PC-9 (cell line): Measurements from ENCODE around the gene SMPD3. TPM values are rescaled to one million over a fixed set of nuclear protein-coding genes. Genes with fewer than 3 reads are reported as not detected.

ENCODE experiments used
- BruUV-seq: library from RNA; stranded (reverse); fragments of 400-500 nt; replicated peaks from 2 replicates; lab custom pipeline; 2021; lab: Mats Ljungman, UMichigan
- CTCF ChIA-PET: fragments of 300-600 bp; sonication (Branson Sonifier 250); formaldehyde crosslinking; loops from one replicate; lab custom pipeline; 2022; ENCODE audit warnings: antibody characterized with exemption; lab: Charles Lee
- POLR2A ChIA-PET: fragments of 300-600 bp; sonication (Branson Sonifier 250); formaldehyde crosslinking; loops from one replicate; lab custom pipeline; 2022; ENCODE audit warnings: antibody characterized with exemption; ENCODE audit not compliant: unreplicated experiment; lab: Charles Lee
- DNase-seq, 2 experiments: peaks; one replicate each; pipeline versions ENCODE4 v3.0.0 to v3.0.0-alpha.2; 2015 to 2022; ENCODE audit warnings: mixed read lengths in 1 of 2
- H2AFZ ChIP-seq: fragments of 200-600 bp; sonication (generic); 2 replicates; pipeline ENCODE4 v1.8.1; 2017; ENCODE audit warnings: antibody characterized with exemption
- H3F3A ChIP-seq: fragments of 200-600 bp; sonication (generic); 2 replicates; pipeline ENCODE4 v1.8.1; 2017; ENCODE audit warnings: antibody characterized with exemption, mild to moderate bottlenecking, low read depth; ENCODE audit not compliant: insufficient read depth
- H3K27ac ChIP-seq: fragments of 200-600 bp; sonication (generic); 2 replicates; pipeline ENCODE4 v1.6.1; 2016; ENCODE audit warnings: mixed run types
- H3K27me3 ChIP-seq: fragments of 200-600 bp; sonication (generic); 2 replicates; pipeline ENCODE4 v1.6.1; 2016; ENCODE audit warnings: low read depth, mixed run types; ENCODE audit not compliant: insufficient read depth
- H3K36me3 ChIP-seq: fragments of 200-600 bp; sonication (generic); 2 replicates; pipeline ENCODE4 v1.6.1; 2016; ENCODE audit warnings: low read depth, mixed run types
- H3K4me1 ChIP-seq: fragments of 200-600 bp; sonication (generic); replicated peaks from 2 replicates; pipeline ENCODE4 v1.6.1; 2016; ENCODE audit warnings: mixed run types; ENCODE audit not compliant: insufficient read depth
- H3K4me2 ChIP-seq: fragments of 200-600 bp; sonication (generic); 2 replicates; pipeline ENCODE4 v1.6.1; 2017; ENCODE audit warnings: mixed run types
- H3K4me3 ChIP-seq: fragments of 200-600 bp; sonication (generic); 2 replicates; pipeline ENCODE4 v1.6.1; 2016; ENCODE audit warnings: mixed run types
- H3K79me2 ChIP-seq: fragments of 200-600 bp; sonication (generic); 2 replicates; pipeline ENCODE4 v1.6.1; 2017; ENCODE audit warnings: low read depth, mixed run types
- H3K9me2 ChIP-seq: fragments of 200-600 bp; sonication (generic); 2 replicates; pipeline ENCODE4 v1.8.1; 2017; ENCODE audit warnings: mild to moderate bottlenecking; ENCODE audit not compliant: insufficient read depth
- H3K9me3 ChIP-seq: fragments of 200-600 bp; sonication (generic); 2 replicates; pipeline ENCODE4 v1.8.1; 2016; ENCODE audit warnings: low read depth; ENCODE audit not compliant: insufficient read depth
- H4K20me1 ChIP-seq: fragments of 200-600 bp; sonication (generic); 2 replicates; pipeline ENCODE4 v1.8.1; 2017; ENCODE audit not compliant: insufficient read depth
- CTCF ChIP-seq: fragments of 200-600 bp; sonication (generic); conservative IDR thresholded peaks from 2 replicates; pipeline ENCODE4 v1.6.1; 2017; ENCODE audit warnings: mixed run types, antibody characterized with exemption, mild to moderate bottlenecking, moderate library complexity
- EZH2 ChIP-seq: fragments of 200-600 bp; sonication (generic); IDR thresholded peaks from 2 replicates; pipeline ENCODE4 v1.8.0; 2017; ENCODE audit warnings: antibody characterized with exemption, low read depth
- intact Hi-C: fragments of 100-400 bp; cut with micrococcal nuclease; formaldehyde crosslinking; loops from one replicate; pipeline ENCODE4 v1.10.0; 2022; ENCODE audit not compliant: unreplicated experiment
- total RNA-seq: library from RNA; stranded (reverse); gene quantifications from 2 replicates; pipeline ENCODE4 v1.2.3, GENCODE V29; 2021

Gene SMPD3
- total RNA-seq, 1 experiment from 2014 or later, result 0.94 TPM

GRCh38 chr16:68379472-68380347 is 68.6 kb downstream of the SMPD3 start:
- BruUV-seq, result no TSS peak
- H3K4me3 ChIP-seq, result no peak overlapping the region
- H3F3A ChIP-seq, result no peaks in the 10 kb centered on the region
- DNase-seq, result no peak
- no peaks in the 10 kb centered on the region for H3K9me3 ChIP-seq
- H4K20me1 ChIP-seq, result no peaks in the 10 kb centered on the region
- POLR2A ChIA-PET, result no interaction called here
- no peak overlapping the region for H3K27ac ChIP-seq
- H3K9me2 ChIP-seq, result no peaks in the 10 kb centered on the region
- no peak overlapping the region for H3K4me2 ChIP-seq
- intact Hi-C loops, result no loop called here
- H3K27me3 ChIP-seq, result no peaks in the 10 kb centered on the region
- no peak overlapping the region for H2AFZ ChIP-seq
- CTCF ChIA-PET, result no interaction called here
- H3K79me2 ChIP-seq, result no peaks in the 10 kb centered on the region
- peaks cover 7% of the 10 kb centered on the region; the same call in 1 of the 2 replicates for H3K4me1 ChIP-seq
- H3K36me3 ChIP-seq, result no peaks in the 10 kb centered on the region
- no peak for TF ChIP-seq CTCF
- TF ChIP-seq EZH2, result no peak

DNA sequence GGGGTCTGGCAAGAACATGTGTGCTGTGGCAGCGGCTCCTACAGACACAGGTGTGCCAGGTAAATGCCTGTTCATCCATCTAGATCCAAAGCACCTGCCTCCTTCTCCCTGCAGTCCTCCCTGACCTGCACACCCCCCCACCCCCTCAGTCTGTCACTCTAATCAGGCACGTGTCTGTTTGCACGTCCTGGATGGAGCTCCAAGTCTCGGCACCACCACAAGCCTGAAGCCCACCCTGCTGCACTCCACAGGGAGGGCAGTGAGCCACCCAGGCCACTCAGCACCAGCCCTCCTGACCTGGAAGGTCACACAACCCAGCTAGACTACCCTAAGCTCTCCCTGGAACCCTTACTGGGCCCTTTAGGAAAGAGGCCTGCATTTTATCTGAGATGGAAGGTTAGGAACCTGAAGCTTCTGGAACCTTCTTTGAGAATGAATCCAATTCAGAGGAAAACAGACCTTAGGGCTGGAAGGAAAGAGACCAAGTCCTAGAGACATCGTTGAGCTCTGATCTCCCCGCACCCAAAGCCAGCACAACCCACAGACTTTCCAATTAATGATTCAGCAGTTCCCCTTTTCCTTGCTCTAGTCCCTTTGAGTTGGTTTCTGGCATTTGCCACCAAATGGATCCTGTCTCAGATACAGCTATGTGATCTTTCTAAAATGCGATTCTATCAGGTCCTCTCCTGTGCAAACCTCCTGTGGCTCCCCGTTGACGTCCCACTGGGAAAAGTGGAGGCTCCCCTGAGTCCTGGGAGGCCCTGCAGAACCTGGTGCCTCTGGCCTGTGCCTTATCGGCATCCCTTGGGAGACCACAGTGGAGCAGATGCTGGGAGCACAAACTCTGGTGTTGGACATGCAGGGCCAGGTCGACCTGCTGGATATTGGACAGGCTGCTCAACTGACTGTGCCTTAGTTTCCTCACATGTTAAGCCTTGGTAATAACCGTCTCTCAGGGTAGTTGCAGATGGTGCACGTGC is 69.6 kb downstream of the SMPD3 start:
- H3K4me1 ChIP-seq, result peaks cover 7% of the 10 kb centered on the region; the same call in 1 of the 2 replicates
- H3K4me2 ChIP-seq, result no peak overlapping the region
- no peaks in the 10 kb centered on the region for H3K36me3 ChIP-seq
- no peak overlapping the region for H2AFZ ChIP-seq
- no peaks in the 10 kb centered on the region for H3K79me2 ChIP-seq
- no peaks in the 10 kb centered on the region for H3K9me3 ChIP-seq
- no peaks in the 10 kb centered on the region for H4K20me1 ChIP-seq
- POLR2A ChIA-PET, result no interaction called here
- TF ChIP-seq EZH2, result no peak
- no peak for TF ChIP-seq CTCF
- intact Hi-C loops, result no loop called here
- H3F3A ChIP-seq, result no peaks in the 10 kb centered on the region
- H3K9me2 ChIP-seq, result no peaks in the 10 kb centered on the region
- H3K27ac ChIP-seq, result no peak overlapping the region
- CTCF ChIA-PET, result interaction anchor here (0.6 kb wide), 1 partner anchor 515 kb away, joined by 4 read pairs; no protein-coding TSS in a partner anchor
- H3K27me3 ChIP-seq, result no peaks in the 10 kb centered on the region
- BruUV-seq, result no TSS peak
- no peak overlapping the region for H3K4me3 ChIP-seq
- DNase-seq, result no peak

GRCh38 chr16:68377667-68378393 is 70.5 kb downstream of the SMPD3 start:
- no peaks in the 10 kb centered on the region for H3K27me3 ChIP-seq

More at GRCh38 chr16:68377667-68378393, 70.5 kb downstream of the SMPD3 start:
- Histone ChIP-seq H3F3A (no peaks in the 10 kb centered on the region), H4K20me1 (no peaks in the 10 kb centered on the region), H3K9me3 (no peaks in the 10 kb centered on the region), H3K36me3 (no peaks in the 10 kb centered on the region), H3K27ac (no peak overlapping the region), H3K4me3 (no peak overlapping the region), H3K4me2 (no peak overlapping the region), H3K79me2 (no peaks in the 10 kb centered on the region), H3K9me2 (no peaks in the 10 kb centered on the region), H3K4me1 (peaks cover 7% of the 10 kb centered on the region; the same call in 1 of the 2 replicates), H2AFZ (no peak overlapping the region)
- DNase-seq, result peak in 1 of 2 experiments; percentile 31
- intact Hi-C loops, result no loop called here
- POLR2A ChIA-PET, result no interaction called here
- CTCF ChIA-PET, result no interaction called here
- TF ChIP-seq CTCF (no peak), EZH2 (no peak)
- no TSS peak for BruUV-seq
